GM12872 (cell line): Measurements from ENCODE around the gene EFNB2.

Source experiments
- CTCF ChIP-seq: IDR thresholded peaks from 3 replicates; pipeline ENCODE4 v1.5.1; 2011; ENCODE audit warnings: low read depth, mild to moderate bottlenecking, low read length, moderate library complexity; ENCODE audit not compliant: insufficient read depth

The EFNB2 gene

GRCh38 chr13:106527826-106528225 is 7.6 kb downstream of the EFNB2 start:
- no peak for TF ChIP-seq CTCF

- no peak for TF ChIP-seq CTCF
These were observed 8.0 kb downstream of the EFNB2 start for GRCh38 chr13:106527445-106527801.

- no peak for TF ChIP-seq CTCF
These were observed 8.6 kb downstream of the EFNB2 start for GRCh38 chr13:106526738-106527444.

GRCh38 chr13:106525865-106526264 is 9.6 kb downstream of the EFNB2 start:
- TF ChIP-seq CTCF = no peak

GRCh38 chr13:106524108-106524507 is 11.4 kb downstream of the EFNB2 start:
- no peak for TF ChIP-seq CTCF

GRCh38 chr13:106523576-106523975 is 11.9 kb downstream of the EFNB2 start:
- no peak for TF ChIP-seq CTCF

GRCh38 chr13:106522898-106523525 is 12.4 kb downstream of the EFNB2 start:
- no peak for TF ChIP-seq CTCF
